ENCODE results near the gene SPDEF.

SPDEF gene

DNA sequence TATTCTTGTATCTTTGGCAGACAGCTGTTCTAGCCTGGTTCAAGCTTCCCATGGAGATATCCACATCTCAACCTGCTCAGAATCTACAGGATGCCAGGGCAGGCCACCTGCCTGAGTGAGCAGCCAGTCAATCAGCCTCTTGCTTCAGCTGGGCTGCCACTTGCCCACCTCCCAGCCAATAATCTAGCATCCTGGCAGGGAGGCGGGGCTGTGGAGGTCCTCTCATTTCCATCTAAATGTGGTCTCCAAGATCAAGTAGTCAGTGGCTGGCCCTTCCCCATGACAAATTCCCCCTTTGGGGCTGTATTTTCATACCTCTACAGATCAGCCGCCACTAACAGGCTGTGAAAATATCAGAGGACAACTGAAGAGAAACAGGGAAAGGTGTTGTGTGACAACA lies 33.0 kb upstream of the SPDEF start:
- Mint-ChIP-seq H3K36me3 (ENCODE audit: low read depth) (peaks cover 81% of the 10 kb centered on the region), H3K4me1 (ENCODE audit: low read depth) (peaks cover 7% of the 10 kb centered on the region), H3K27me3 (no peaks in the 10 kb centered on the region), H3K27ac (no peak overlapping the region), H3K9me3 (no peaks in the 10 kb centered on the region), H3K4me3 (no peak overlapping the region)
- intact Hi-C loops (cut with micrococcal nuclease): no loop called here

- Mint-ChIP-seq H3K36me3 (ENCODE audit: low read depth) (peaks cover 84% of the 10 kb centered on the region), H3K27me3 (no peaks in the 10 kb centered on the region), H3K4me1 (ENCODE audit: low read depth) (peaks cover 7% of the 10 kb centered on the region), H3K9me3 (no peaks in the 10 kb centered on the region), H3K27ac (no peak overlapping the region), H3K4me3 (no peak overlapping the region)
- intact Hi-C loops (cut with micrococcal nuclease): no loop called here
Measured at GRCh38 chr6:34587851-34588250, 31.7 kb upstream of the SPDEF start.

DNA sequence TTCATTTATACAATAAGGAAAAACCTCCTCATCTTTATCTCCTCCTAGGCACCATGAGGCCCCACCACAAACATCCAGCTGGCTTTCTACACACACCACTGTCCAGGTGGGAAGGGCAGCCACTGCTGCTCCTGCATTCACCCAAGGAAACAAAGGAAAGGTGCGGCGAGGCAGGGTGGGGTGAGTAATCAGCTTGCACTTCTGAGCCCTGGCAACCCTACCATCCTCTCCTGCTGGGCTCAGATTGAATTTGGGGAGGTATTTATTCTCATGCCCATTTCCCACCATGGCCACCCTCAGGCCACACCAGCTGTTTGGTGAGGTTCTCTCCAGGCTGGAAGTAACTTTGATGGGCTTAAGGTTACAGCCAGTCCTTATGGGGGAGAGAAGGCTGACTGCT lies 31.2 kb upstream of the SPDEF start:
- Mint-ChIP-seq H3K27ac (no peak overlapping the region), H3K4me3 (no peak overlapping the region), H3K27me3 (no peaks in the 10 kb centered on the region), H3K4me1 (ENCODE audit: low read depth) (peaks cover 7% of the 10 kb centered on the region), H3K36me3 (ENCODE audit: low read depth) (peaks cover 89% of the 10 kb centered on the region), H3K9me3 (no peaks in the 10 kb centered on the region)
- intact Hi-C loops (cut with micrococcal nuclease): no loop called here

GRCh38 chr6:34586327-34587040 lies 30.4 kb upstream of the SPDEF start:
- no peak overlapping the region for H3K27ac Mint-ChIP-seq

DNA sequence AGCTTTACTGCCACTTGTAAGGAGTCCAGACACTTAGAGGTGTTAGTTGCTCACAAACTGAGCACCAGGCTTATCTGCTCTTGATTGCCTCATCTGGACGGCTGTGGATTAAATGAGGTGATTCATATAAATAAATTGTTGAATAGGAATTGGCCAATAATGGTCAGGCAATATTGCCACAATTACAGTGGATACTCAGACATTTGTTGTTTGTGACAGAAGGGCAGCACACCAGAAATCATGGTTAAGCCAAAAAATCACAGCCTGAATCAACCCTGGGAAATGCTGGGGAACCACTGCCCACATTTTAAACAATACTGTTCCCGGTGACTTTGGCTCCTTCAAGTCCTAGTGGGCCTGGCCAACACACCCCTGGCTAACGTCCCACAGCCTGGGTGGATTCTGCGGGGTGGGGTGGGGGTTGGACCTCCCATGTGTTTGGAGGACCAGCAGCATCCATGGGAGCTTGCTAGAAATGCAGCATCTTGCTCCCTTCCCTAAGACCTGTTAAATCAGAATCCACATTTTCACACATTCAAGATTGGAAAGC lies 29.5 kb upstream of the SPDEF start:
- intact Hi-C loops (cut with micrococcal nuclease): no loop called here
- Mint-ChIP-seq H3K9me3 (no peaks in the 10 kb centered on the region), H3K4me3 (no peak overlapping the region), H3K4me1 (ENCODE audit: low read depth) (no peaks in the 10 kb centered on the region), H3K27ac (no peak overlapping the region), H3K36me3 (ENCODE audit: low read depth) (peaks cover 86% of the 10 kb centered on the region), H3K27me3 (no peaks in the 10 kb centered on the region)

More at GRCh38 chr6:34586327-34587040, 30.4 kb upstream of the SPDEF start:
- Mint-ChIP-seq H3K27me3 (no peaks in the 10 kb centered on the region), H3K4me3 (no peak overlapping the region), H3K36me3 (ENCODE audit: low read depth) (peaks cover 90% of the 10 kb centered on the region), H3K9me3 (no peaks in the 10 kb centered on the region), H3K4me1 (ENCODE audit: low read depth) (no peaks in the 10 kb centered on the region)
- intact Hi-C loops (cut with micrococcal nuclease): no loop called here

GRCh38 chr6:34585108-34585507 lies 29.0 kb upstream of the SPDEF start:
- no peak overlapping the region for H3K4me3 Mint-ChIP-seq
- no peaks in the 10 kb centered on the region for H3K4me1 Mint-ChIP-seq (ENCODE audit: low read depth)
- H3K27ac Mint-ChIP-seq: no peak overlapping the region
- H3K36me3 Mint-ChIP-seq (ENCODE audit: low read depth): peaks cover 81% of the 10 kb centered on the region
- intact Hi-C loops (cut with micrococcal nuclease): no loop called here
- no peaks in the 10 kb centered on the region for H3K27me3 Mint-ChIP-seq
- H3K9me3 Mint-ChIP-seq: no peaks in the 10 kb centered on the region

- intact Hi-C loops (cut with micrococcal nuclease): no loop called here
- Mint-ChIP-seq H3K27me3 (no peaks in the 10 kb centered on the region), H3K36me3 (ENCODE audit: low read depth) (peaks cover 77% of the 10 kb centered on the region), H3K4me1 (ENCODE audit: low read depth) (no peaks in the 10 kb centered on the region), H3K27ac (no peak overlapping the region), H3K9me3 (no peaks in the 10 kb centered on the region), H3K4me3 (no peak overlapping the region)
Measured at GRCh38 chr6:34584694-34585093, 28.6 kb upstream of the SPDEF start.

- intact Hi-C loops (cut with micrococcal nuclease): no loop called here
- Mint-ChIP-seq H3K4me3 (no peak overlapping the region), H3K9me3 (no peaks in the 10 kb centered on the region), H3K27ac (no peak overlapping the region), H3K27me3 (no peaks in the 10 kb centered on the region), H3K36me3 (ENCODE audit: low read depth) (peaks cover 70% of the 10 kb centered on the region), H3K4me1 (ENCODE audit: low read depth) (no peaks in the 10 kb centered on the region)
Measured at GRCh38 chr6:34583861-34584604, 27.9 kb upstream of the SPDEF start.

DNA sequence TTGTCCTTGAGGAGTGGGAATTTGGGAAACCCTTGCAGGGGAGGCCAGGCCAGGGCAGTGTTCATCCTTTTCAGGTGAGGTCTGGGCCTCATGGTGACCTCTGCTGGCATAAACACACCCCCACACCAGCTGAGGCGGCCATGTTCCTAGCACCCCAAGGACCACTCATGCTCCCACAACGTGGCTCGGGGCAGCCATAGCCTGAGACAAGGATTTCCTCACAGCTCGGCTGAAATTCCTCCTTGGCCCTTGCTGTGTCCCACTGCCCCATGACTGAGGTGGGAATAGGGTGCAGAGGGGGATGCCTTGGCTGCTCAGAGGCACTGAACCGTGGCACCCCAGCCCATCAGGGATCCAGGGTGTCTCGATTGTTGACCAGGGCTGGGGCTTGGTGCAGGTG lies 27.3 kb upstream of the SPDEF start:
- intact Hi-C loops (cut with micrococcal nuclease): no loop called here
- Mint-ChIP-seq H3K4me3 (no peak overlapping the region), H3K27me3 (no peaks in the 10 kb centered on the region), H3K36me3 (ENCODE audit: low read depth) (peaks cover 64% of the 10 kb centered on the region), H3K27ac (no peak overlapping the region), H3K9me3 (no peaks in the 10 kb centered on the region), H3K4me1 (ENCODE audit: low read depth) (no peaks in the 10 kb centered on the region)

DNA sequence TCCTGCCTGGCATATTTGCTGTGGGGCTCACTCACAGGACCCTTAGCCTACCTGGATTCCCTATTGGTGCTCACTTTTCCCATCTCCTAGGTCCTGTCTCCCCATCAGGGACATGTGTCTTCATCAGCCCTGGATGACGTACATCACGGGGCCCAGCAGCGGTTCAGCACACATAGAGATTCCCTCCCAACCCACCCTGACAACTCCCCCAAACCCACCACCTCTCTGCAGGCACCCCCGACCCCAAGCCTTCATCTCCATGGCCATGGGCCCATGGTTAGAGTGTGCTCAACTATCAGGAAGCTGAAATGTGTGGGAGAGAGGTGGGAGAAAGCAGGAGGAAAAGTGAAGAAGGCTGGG lies 25.4 kb upstream of the SPDEF start:
- H3K36me3 Mint-ChIP-seq (ENCODE audit: low read depth): peaks cover 45% of the 10 kb centered on the region
- no peak overlapping the region for H3K27ac Mint-ChIP-seq
- H3K4me3 Mint-ChIP-seq: no peak overlapping the region
- peaks cover 2% of the 10 kb centered on the region for H3K4me1 Mint-ChIP-seq (ENCODE audit: low read depth)
- intact Hi-C loops (cut with micrococcal nuclease): no loop called here
- no peaks in the 10 kb centered on the region for H3K9me3 Mint-ChIP-seq
- no peaks in the 10 kb centered on the region for H3K27me3 Mint-ChIP-seq

DNA sequence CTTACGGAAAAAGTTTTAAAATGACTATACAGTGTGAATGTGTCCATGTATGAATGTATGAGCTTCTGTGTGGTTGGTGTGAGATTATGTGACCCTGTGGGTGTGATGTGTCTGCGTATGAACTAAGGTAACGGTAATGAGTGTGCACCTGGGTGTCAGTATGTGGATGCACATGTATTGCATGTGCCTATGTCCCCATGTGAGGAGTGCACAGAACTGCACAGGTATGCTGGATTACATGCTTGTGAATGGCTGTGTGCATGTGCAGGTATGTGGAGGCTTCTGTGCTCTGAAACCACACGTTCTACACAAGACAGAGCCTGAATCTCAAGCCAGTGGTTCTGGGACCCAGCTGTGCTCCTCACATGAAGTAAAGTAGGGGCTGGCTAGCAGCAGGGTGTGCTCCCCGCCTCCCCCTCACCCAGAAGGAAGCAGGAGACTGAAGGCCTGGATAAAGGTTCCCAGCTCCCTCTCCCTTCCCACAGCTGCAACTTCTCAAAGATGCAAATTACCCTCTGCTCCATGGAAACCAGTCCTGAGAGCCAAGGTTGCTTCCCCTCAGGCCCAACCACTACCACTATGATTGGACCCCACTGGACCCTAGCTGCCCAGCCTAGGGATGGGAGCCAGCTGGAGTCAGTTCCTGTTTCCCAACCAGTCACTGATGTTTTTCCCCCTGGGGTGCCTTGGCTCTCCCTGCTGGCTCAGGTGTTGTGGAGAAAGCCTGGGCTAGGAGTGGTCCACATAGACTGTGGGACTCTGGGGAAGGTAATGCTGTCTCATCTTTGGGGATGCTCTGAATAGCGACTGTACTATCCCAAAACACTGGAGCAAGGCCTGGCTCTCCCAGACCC lies 24.8 kb upstream of the SPDEF start:
- Mint-ChIP-seq H3K4me3 (no peak overlapping the region), H3K9me3 (no peaks in the 10 kb centered on the region), H3K27me3 (no peaks in the 10 kb centered on the region), H3K27ac (no peak overlapping the region), H3K36me3 (ENCODE audit: low read depth) (peaks cover 39% of the 10 kb centered on the region), H3K4me1 (ENCODE audit: low read depth) (peaks cover 5% of the 10 kb centered on the region)
- intact Hi-C loops (cut with micrococcal nuclease): no loop called here

DNA sequence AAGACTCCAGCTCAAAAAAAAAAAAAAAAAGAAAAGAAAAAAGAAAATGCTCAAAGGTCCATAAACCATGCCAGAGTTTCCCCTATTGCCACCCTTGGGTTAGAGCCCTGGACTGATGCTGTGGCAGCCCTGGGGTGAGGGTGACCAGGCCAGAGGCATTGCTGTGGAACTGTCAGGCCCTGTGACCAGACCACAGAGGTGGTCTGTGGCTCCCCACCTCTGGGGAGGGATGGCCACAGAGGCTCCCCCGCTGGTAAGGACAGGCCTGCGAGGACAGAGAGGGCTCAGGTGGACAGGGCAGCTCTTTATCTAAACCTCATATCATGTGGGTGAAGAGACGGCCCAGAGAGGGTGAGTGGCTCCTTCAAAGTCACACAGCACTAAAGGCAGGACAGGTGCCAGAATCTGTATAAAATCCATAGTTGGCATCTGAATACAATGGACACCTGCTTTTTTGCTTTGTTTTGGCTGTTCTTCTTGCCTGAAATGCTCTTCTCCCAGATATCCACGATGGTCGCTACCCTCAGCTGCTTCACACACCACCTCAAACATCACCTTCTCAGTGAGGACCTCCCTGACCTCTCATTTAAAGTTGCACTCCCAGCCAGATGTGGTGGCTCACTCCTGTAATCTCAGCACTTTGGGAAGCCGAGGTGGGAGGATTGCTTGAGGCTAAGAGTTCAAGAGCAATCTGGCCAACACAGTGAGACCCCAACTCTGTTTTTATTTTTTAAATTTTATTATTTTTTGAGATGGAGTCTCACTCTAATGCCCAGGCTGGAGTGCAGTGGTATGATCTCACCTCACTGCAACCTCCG lies 22.5 kb upstream of the SPDEF start:
- Mint-ChIP-seq H3K36me3 (ENCODE audit: low read depth) (peaks cover 20% of the 10 kb centered on the region), H3K27me3 (peaks cover 3% of the 10 kb centered on the region), H3K9me3 (no peaks in the 10 kb centered on the region), H3K4me3 (peak overlapping the region; percentile 27), H3K27ac (no peak overlapping the region), H3K4me1 (ENCODE audit: low read depth) (peaks cover 5% of the 10 kb centered on the region)
- intact Hi-C loops (cut with micrococcal nuclease): no loop called here

GRCh38 chr6:34576286-34576955 lies 20.3 kb upstream of the SPDEF start:
- no peaks in the 10 kb centered on the region for H3K36me3 Mint-ChIP-seq (ENCODE audit: low read depth)
- H3K27ac Mint-ChIP-seq: no peak overlapping the region
- intact Hi-C loops (cut with micrococcal nuclease): no loop called here
- H3K27me3 Mint-ChIP-seq: peaks cover 6% of the 10 kb centered on the region
- peaks cover 5% of the 10 kb centered on the region for H3K4me1 Mint-ChIP-seq (ENCODE audit: low read depth)
- no peaks in the 10 kb centered on the region for H3K9me3 Mint-ChIP-seq
- H3K4me3 Mint-ChIP-seq: no peak overlapping the region
